Stimulated activated CD8-positive, alpha-beta memory T cell treated with anti-CD3 and anti-CD28 coated beads, Interleukin-7, amount 100 ng/mL, for 48 hours (primary cell): ENCODE data around the gene ANKS1A.

Experiments used
- DNase-seq, 2 donors: peaks; one replicate each; pipeline ENCODE4 v3.0.0-alpha.2; 2020; ENCODE audit warnings: low read depth in 1 of 2; ENCODE audit errors: extremely low read depth in 1 of 2

Gene ANKS1A

GRCh38 chr6:35064757-35065440 lies 175.8 kb downstream of the ANKS1A start:
- DNase-seq: no peak

GRCh38 chr6:35065441-35065800 lies 176.4 kb downstream of the ANKS1A start:
- DNase-seq: no peak

- DNase-seq: no peak
Measured at GRCh38 chr6:35065870-35066269, 176.8 kb downstream of the ANKS1A start.

GRCh38 chr6:35067234-35067633 lies 178.2 kb downstream of the ANKS1A start:
- DNase-seq: no peak

GRCh38 chr6:35068206-35068605 lies 179.2 kb downstream of the ANKS1A start:
- no peak for DNase-seq

GRCh38 chr6:35068644-35069043 lies 179.6 kb downstream of the ANKS1A start:
- no peak for DNase-seq

- no peak for DNase-seq
Measured at GRCh38 chr6:35069262-35069661, 180.2 kb downstream of the ANKS1A start.

GRCh38 chr6:35070111-35070510 lies 181.1 kb downstream of the ANKS1A start:
- DNase-seq: no peak

GRCh38 chr6:35071347-35071994 lies 182.4 kb downstream of the ANKS1A start:
- no peak for DNase-seq

GRCh38 chr6:35072051-35072697 lies 183.1 kb downstream of the ANKS1A start:
- DNase-seq: no peak

- DNase-seq: no peak
Measured at GRCh38 chr6:35072698-35073055, 183.6 kb downstream of the ANKS1A start.

GRCh38 chr6:35073211-35073610 lies 184.2 kb downstream of the ANKS1A start:
- DNase-seq: no peak

GRCh38 chr6:35073766-35074471 lies 184.9 kb downstream of the ANKS1A start:
- no peak for DNase-seq

GRCh38 chr6:35076997-35077712 lies 188.1 kb downstream of the ANKS1A start:
- no peak for DNase-seq

GRCh38 chr6:35077713-35078105 lies 188.7 kb downstream of the ANKS1A start:
- DNase-seq: no peak

- DNase-seq: no peak
Measured at GRCh38 chr6:35078226-35078850, 189.3 kb downstream of the ANKS1A start.

GRCh38 chr6:35078896-35079295 lies 189.8 kb downstream of the ANKS1A start:
- no peak for DNase-seq

- DNase-seq: no peak
Measured at GRCh38 chr6:35079311-35080000, 190.4 kb downstream of the ANKS1A start.

- DNase-seq: no peak
Measured at GRCh38 chr6:35080016-35080680, 191.1 kb downstream of the ANKS1A start.
